Measurements from ENCODE around the gene TENM3.

- TF ChIP-seq EZH2phosphoT487 (IDR thresholded peaks at IDR 0.05; ENCODE audit: low read depth) (no peak), CTCF (IDR thresholded peaks at IDR 0.05; ENCODE audit: low read depth, low read length) (no peak)
These were observed 560.0 kb downstream of the TENM3 start for GRCh38 chr4:182803235-182803634.
